Loucy (cell line): ENCODE measurements around the gene SDK1.

Experiments used
- H2AFZ ChIP-seq: fragments of 200-600 bp; sonication (generic); 2 replicates; pipeline ENCODE4 v1.6.0; 2016; ENCODE audit warnings: antibody characterized with exemption, mild to moderate bottlenecking, low read length, moderate library complexity
- H3F3A ChIP-seq: fragments of 200-600 bp; 2 replicates; pipeline ENCODE4 v1.6.0; 2016; ENCODE audit warnings: antibody characterized with exemption, low read depth, mild to moderate bottlenecking
- H3K27me3 ChIP-seq: fragments of 200-600 bp; sonication (generic); 2 replicates; pipeline ENCODE4 v1.6.1; 2014; ENCODE audit warnings: low read length, mild to moderate bottlenecking; ENCODE audit not compliant: insufficient read depth, poor library complexity, severe bottlenecking
- H3K36me3 ChIP-seq: fragments of 200-600 bp; sonication (generic); 2 replicates; pipeline ENCODE4 v1.6.1; 2016; ENCODE audit warnings: low read length; ENCODE audit not compliant: insufficient read depth
- H3K4me1 ChIP-seq: fragments of 200-600 bp; sonication (generic); 2 replicates; pipeline ENCODE4 v1.5.1; 2014; ENCODE audit warnings: low read length, mild to moderate bottlenecking; ENCODE audit not compliant: insufficient read depth, poor library complexity, severe bottlenecking
- H3K4me2 ChIP-seq: fragments of 200-600 bp; sonication (generic); 2 replicates; pipeline ENCODE4 v1.6.0; 2014; ENCODE audit warnings: antibody characterized with exemption, low read length, low read depth, mild to moderate bottlenecking; ENCODE audit not compliant: poor library complexity, severe bottlenecking
- H3K4me3 ChIP-seq: fragments of 200-600 bp; sonication (generic); 2 replicates; pipeline ENCODE4 v1.5.1; 2014; ENCODE audit warnings: low read length, mild to moderate bottlenecking, mixed read lengths; ENCODE audit not compliant: poor library complexity, severe bottlenecking
- H3K79me2 ChIP-seq: fragments of 200-600 bp; sonication (generic); 2 replicates; pipeline ENCODE4 v1.6.1; 2014; ENCODE audit warnings: low read length; ENCODE audit not compliant: insufficient read depth
- H3K9ac ChIP-seq: fragments of 200-600 bp; sonication (generic); 2 replicates; pipeline ENCODE4 v1.6.0; 2014; ENCODE audit warnings: mild to moderate bottlenecking, low read depth, low read length, moderate library complexity; ENCODE audit not compliant: poor library complexity, severe bottlenecking
- H3K9me2 ChIP-seq: fragments of 200-600 bp; sonication (generic); replicated peaks from 2 replicates; pipeline ENCODE4 v1.6.1; 2016; ENCODE audit warnings: low read depth, low read length, mixed read lengths
- H3K9me3 ChIP-seq: fragments of 200-600 bp; sonication (generic); 2 replicates; pipeline ENCODE4 v1.6.1; 2014; ENCODE audit warnings: mild to moderate bottlenecking, antibody characterized with exemption, low read length, low read depth; ENCODE audit not compliant: insufficient read depth
- H4K20me1 ChIP-seq: fragments of 200-600 bp; sonication (generic); 2 replicates; pipeline ENCODE4 v1.6.0; 2014; ENCODE audit warnings: antibody characterized with exemption, low read length, mild to moderate bottlenecking; ENCODE audit not compliant: insufficient read depth, poor library complexity, severe bottlenecking
- CTCF ChIP-seq: fragments of 200-600 bp; sonication (generic); conservative IDR thresholded peaks from 2 replicates; pipeline ENCODE4 v1.5.1; 2014; ENCODE audit warnings: mild to moderate bottlenecking, antibody characterized with exemption, low read length
- EZH2phosphoT487 ChIP-seq: fragments of 200-600 bp; IDR thresholded peaks from 2 replicates; pipeline ENCODE4 v1.6.1; 2018; ENCODE audit warnings: antibody characterized with exemption, mild to moderate bottlenecking, moderate library complexity, borderline replicate concordance

SDK1 gene

GRCh38 chr7:3847336-3847735 is 546.3 kb downstream of the SDK1 start:
- no peaks in the 10 kb centered on the region for H3F3A ChIP-seq
- no peak for TF ChIP-seq EZH2phosphoT487
- no peak for TF ChIP-seq CTCF
- no peaks in the 10 kb centered on the region for H4K20me1 ChIP-seq
- no peak overlapping the region for H3K4me3 ChIP-seq
- H3K9ac ChIP-seq, result no peak overlapping the region
- H3K4me2 ChIP-seq, result no peak overlapping the region
- H3K4me1 ChIP-seq, result no peaks in the 10 kb centered on the region
- H3K9me2 ChIP-seq, result no peaks in the 10 kb centered on the region
- no peak overlapping the region for H2AFZ ChIP-seq
- no peaks in the 10 kb centered on the region for H3K27me3 ChIP-seq
- no peaks in the 10 kb centered on the region for H3K36me3 ChIP-seq
- H3K79me2 ChIP-seq, result no peaks in the 10 kb centered on the region
- H3K9me3 ChIP-seq, result no peaks in the 10 kb centered on the region; the same call in 1 of the 2 replicates

- H3K9me2 ChIP-seq, result no peaks in the 10 kb centered on the region
- no peaks in the 10 kb centered on the region for H3K4me1 ChIP-seq
- TF ChIP-seq EZH2phosphoT487 (no peak), CTCF (no peak)
- H3K36me3 ChIP-seq, result no peaks in the 10 kb centered on the region
- H3K79me2 ChIP-seq, result no peaks in the 10 kb centered on the region
- no peaks in the 10 kb centered on the region for H3K9me3 ChIP-seq
- no peak overlapping the region for H3K4me3 ChIP-seq
- no peaks in the 10 kb centered on the region for H3F3A ChIP-seq
- H3K27me3 ChIP-seq, result no peaks in the 10 kb centered on the region
- H2AFZ ChIP-seq, result no peak overlapping the region
- H3K9ac ChIP-seq, result no peak overlapping the region
- no peaks in the 10 kb centered on the region for H4K20me1 ChIP-seq
- H3K4me2 ChIP-seq, result no peak overlapping the region
Observed at GRCh38 chr7:3859431-3859830, 558.4 kb downstream of the SDK1 start.

DNA sequence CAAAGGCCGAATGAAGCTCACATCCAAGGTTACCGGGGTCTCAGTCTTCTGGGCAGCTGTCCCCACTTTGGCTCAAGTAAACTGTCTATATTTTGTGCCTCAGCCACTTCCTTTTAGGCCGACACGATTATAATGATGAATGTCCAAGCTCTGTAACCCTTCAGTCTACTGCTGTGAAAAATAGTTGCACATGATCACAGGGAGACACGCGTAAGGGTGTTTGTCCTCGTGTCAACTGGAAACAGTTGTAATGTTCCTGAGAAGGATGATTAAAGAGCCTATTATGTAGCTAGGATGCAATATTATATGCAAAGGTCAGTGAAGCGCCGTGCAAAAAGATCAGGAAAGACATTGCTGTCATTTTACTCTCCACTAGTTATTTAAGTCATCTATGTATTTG is 559.9 kb downstream of the SDK1 start:
- H3K9me2 ChIP-seq, result no peaks in the 10 kb centered on the region
- H3K36me3 ChIP-seq, result no peaks in the 10 kb centered on the region
- H3K4me1 ChIP-seq, result no peaks in the 10 kb centered on the region
- H3K9ac ChIP-seq, result no peak overlapping the region
- no peaks in the 10 kb centered on the region for H3K79me2 ChIP-seq
- H3K4me3 ChIP-seq, result no peak overlapping the region
- no peaks in the 10 kb centered on the region for H3F3A ChIP-seq
- no peaks in the 10 kb centered on the region for H3K27me3 ChIP-seq
- no peak for TF ChIP-seq EZH2phosphoT487
- no peak for TF ChIP-seq CTCF
- no peak overlapping the region for H3K4me2 ChIP-seq
- H3K9me3 ChIP-seq, result no peaks in the 10 kb centered on the region
- H4K20me1 ChIP-seq, result no peaks in the 10 kb centered on the region
- H2AFZ ChIP-seq, result no peak overlapping the region
